Measurements from ENCODE around the gene AQP12A.
"Not testable (repeated sequence)": the region's sequence is repeated elsewhere in the genome, so short reads cannot be mapped to it uniquely, and the experiment has no call there.

Gene AQP12A

DNA sequence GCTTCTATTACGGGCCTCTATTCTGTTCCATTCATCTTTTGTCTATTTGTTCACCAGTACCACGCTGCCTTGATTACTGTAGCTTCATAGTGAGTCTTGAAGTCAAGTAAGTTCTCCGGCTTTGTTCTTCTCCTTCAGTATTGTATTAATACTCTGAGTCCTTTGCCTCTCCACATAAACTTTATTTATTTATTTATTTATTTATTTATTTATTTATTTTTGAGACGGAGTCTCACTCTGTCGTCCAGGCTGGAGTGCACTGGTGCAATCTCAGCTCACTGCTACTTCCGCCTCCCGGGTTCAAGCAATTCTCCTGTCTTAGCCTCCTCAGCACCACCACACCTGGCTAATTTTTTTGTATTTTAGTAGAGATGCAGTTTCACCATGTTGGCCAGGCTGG lies 31.8 kb upstream of the AQP12A start:
- DNase-seq (ENCODE audit: low read depth) = not testable (repeated sequence)

- DNase-seq (ENCODE audit: low read depth) = no peak
Measured at GRCh38 chr2:240662681-240663080, 29.0 kb upstream of the AQP12A start.

DNA sequence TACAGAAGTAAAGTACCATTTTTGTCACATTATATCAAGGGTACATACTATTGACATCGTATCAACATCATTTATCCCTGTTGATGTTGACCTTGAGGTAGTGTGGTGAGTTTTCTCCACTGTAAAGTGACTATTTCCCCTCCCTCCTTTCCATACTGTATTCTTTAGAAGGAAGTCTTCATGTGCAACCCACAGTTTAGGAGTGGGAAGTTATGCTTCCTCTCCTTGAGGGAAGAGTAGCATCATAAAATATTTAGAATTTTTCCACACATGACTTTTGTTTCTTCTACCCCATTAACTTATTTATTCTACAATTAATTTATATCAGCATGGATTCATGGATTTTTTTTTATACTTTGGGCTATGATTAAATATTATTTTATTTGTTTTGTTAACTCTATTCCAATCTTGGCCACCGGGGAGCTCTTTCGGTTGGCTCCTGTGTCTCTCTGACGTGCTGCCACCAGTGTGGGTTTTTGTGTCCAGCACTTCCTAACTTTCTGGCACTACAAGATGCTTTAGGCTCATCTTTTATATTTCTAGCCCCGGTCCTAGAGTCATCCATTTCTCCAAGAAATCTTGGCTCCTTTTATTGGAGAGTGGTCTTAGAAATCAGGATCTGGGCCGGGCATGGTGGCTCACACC lies 28.0 kb upstream of the AQP12A start:
- DNase-seq (ENCODE audit: low read depth) = no peak

DNA sequence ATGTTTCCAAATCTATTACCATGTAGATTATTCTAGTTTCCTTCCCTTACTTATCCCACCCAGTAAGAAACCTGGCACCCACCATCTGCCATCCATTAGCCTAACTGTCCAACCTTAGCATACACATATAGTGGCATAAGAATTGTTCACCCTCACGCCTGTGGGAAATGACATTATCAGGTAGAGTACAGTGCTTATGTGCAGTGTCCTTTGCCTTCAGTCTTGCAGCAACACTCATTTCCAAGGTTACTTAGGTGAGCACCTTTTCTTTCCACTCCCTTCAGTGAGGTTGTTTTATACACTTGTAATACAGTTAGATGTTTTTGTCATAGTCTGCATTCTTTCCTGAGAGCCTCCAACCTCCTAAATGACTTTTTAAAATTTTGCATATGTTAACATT lies 27.0 kb upstream of the AQP12A start:
- DNase-seq (ENCODE audit: low read depth) = no peak

DNA sequence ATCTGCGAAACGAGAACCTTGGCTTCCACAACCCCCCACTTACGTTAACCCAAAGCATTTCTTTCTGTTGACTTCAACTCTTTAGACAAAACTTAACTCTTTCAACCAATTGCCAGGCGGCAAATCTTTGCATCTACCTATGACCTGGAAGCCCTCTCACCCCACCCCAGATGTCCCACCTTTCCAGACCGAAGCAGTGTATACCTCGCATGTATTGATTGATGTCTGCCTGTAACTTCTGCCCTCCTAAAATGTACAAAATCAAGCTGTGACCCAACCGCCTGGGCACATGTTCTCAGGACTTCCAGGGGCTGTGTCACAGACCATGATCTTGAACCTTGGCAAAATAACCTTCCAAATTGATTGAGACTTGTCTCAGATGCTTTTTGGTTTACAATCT lies 21.3 kb upstream of the AQP12A start:
- no peak for DNase-seq (ENCODE audit: low read depth)

GRCh38 chr2:240670950-240671349 lies 20.7 kb upstream of the AQP12A start:
- DNase-seq (ENCODE audit: low read depth) = no peak

DNA sequence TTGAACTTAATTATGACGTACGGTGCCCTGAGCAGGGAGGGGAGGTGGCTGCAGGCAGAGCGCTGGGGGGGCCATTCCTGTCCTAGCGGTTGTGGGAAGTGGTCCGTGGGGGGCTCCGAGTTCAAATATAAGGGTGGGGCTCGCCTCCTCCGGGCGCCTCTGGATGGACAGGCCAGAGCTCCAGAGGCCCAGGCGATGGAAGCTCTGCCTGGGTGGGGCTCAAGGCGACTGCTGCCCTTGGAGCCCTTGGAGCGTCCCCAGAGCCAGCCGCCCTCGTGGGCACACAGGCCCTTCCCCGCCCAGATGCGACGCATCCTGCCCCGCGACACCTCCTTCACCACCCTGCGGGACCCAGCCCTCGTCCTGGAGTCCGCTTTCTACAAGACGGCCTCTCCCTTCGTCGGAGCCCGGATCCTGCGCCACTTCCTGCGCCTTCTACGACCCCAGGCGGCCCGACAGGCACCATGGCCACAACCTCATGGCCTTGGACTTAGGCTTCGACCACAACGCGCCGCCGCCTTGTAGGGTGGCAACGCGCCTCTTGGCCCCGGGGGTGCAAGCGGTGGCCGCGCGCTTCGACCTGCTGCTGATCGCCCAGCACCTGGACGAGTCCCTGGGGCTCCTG lies 19.5 kb upstream of the AQP12A start:
- no peak for DNase-seq (ENCODE audit: low read depth)

- no peak for DNase-seq (ENCODE audit: low read depth)
Measured at GRCh38 chr2:240672701-240673190, 18.9 kb upstream of the AQP12A start.

- DNase-seq (ENCODE audit: low read depth) = not testable (repeated sequence)
Measured at GRCh38 chr2:240674461-240675184, 17.0 kb upstream of the AQP12A start.

- DNase-seq (ENCODE audit: low read depth) = not testable (repeated sequence)
Measured at GRCh38 chr2:240675345-240675744, 16.3 kb upstream of the AQP12A start.

- DNase-seq (ENCODE audit: low read depth) = not testable (repeated sequence)
Measured at GRCh38 chr2:240678043-240678442, 13.6 kb upstream of the AQP12A start.

DNA sequence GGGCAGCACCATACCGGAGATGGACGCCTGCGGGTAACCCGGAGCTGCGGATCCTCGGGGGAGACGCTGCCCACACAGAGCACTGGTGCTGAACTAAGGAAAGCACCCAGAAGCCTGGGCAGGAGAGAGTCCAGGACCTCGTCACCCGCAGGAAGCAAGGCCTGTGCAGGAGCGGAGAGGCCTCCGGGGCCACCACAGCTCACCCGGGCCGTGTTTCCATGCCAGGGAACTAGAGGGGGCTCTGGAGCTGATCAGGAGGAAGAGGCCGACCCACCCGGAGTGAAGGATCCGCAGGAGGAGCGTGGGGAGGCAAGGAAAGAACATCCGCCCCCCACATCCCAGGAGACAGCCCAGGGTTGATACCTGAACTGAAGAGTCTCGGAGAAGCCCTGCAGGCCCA lies 12.8 kb upstream of the AQP12A start:
- DNase-seq (ENCODE audit: low read depth) = not testable (repeated sequence)

- not testable (repeated sequence) for DNase-seq (ENCODE audit: low read depth)
Measured at GRCh38 chr2:240680185-240680584, 11.5 kb upstream of the AQP12A start.

DNA sequence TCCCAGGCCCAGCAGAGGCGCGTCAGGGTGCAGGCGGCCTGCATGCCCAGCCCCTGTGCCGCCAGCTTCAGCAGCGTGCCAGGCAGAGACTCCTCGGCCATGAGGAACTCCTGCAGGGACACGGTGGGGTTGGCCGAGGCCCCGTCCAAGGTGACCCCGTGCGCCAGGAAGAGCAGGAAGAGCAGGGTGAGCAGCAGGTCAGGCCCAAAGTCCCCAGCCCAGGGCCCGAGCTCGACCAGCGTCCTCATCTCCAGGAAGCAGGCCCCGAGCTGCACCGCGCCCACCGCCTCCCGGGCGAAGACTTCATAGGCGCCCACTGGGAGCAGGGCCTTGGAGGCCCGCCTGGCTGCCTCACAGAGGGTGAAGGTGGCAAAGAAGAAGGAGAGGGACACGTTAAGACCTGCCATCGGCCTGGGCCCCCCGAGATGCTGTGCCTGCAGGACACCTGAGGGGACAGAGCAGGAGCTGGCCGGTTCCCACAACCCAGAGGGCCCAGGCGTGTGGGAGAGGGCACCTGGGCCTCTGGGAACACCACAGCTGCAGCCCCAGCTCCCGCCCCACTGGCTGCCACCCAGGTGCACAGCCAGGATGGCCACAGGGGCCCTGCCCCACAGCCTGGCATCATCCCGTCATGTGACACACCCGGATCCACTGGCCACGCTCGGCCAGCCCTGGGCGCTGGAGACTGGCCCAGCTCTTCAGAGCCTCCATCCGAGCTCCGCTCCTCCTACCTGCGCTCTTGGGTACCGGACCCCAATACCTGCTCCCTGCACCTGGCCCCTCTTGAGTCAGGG lies 9.0 kb upstream of the AQP12A start, which contains the start of gene AQP12B:
AQP12B (minus strand) TSS at position 455 of the 794 bp plus-strand sequence; CDS start at position 407, 48 bp downstream.
- not testable (repeated sequence) for DNase-seq (ENCODE audit: low read depth)

DNA sequence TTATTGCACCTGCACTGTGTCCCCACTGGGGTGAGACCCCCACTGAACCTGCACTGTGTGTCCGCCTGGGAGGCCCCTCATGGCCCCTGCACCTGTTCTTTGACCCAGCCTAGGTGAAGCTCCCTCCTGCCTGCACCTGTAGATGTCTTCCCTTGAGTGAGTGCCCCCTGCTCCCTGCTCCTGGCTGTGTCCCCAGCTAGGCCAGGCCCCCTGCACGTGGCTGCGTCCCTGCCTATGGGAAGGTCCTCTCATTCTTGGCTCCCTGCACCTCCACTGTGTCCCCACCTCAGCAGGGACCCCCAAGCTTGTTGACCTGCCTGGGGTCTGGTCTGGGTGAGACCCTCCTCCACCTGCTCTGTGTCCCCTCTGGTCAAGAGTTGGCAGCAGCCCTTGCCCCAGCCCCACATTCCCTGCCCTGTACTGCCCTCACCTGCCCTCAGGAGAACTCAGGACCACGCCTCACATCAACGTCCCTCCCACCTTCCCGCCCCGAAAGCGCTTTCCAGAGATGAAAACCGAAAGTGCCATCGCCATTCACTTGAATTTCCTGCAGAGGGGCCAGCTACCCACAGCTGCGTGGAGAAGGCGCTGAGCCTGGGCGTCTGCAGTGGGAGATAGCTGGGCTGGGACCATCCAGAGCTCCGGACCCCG lies 8.2 kb upstream of the AQP12A start:
- not testable (repeated sequence) for DNase-seq (ENCODE audit: low read depth)

GRCh38 chr2:240683980-240684728 lies 7.5 kb upstream of the AQP12A start:
- not testable (repeated sequence) for DNase-seq (ENCODE audit: low read depth)

DNA sequence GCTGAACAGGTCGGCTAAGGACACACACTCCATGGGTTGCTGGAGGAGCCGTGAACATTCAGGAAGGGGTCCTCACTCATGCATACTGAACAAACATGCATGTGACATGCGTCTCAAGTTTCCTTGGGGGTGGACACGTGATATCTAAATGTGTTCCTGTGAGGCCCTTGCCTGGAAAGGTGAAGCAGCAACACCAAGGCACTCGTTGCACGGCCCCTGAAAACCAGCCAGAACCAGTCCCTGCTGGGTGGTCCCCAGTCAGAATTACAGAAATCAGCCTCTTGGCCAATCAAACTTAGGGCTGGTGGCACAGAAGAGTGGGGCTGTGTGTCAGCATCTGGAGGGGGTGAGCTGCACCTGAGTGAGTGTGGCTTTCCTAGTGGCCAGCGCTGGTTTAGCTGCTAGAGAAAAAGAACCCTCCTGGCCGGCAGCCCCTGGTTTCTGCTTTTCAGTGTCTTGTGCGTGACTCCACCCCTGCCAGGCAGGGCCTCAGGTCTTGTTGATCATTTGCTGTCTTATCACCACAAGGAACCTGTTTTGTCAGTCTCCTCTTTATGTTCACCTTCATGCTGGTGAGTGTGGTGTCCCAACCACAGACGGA lies 5.8 kb upstream of the AQP12A start:
- DNase-seq (ENCODE audit: low read depth) = no peak

GRCh38 chr2:240686460-240686859 lies 5.2 kb upstream of the AQP12A start:
- DNase-seq (ENCODE audit: low read depth) = no peak

DNA sequence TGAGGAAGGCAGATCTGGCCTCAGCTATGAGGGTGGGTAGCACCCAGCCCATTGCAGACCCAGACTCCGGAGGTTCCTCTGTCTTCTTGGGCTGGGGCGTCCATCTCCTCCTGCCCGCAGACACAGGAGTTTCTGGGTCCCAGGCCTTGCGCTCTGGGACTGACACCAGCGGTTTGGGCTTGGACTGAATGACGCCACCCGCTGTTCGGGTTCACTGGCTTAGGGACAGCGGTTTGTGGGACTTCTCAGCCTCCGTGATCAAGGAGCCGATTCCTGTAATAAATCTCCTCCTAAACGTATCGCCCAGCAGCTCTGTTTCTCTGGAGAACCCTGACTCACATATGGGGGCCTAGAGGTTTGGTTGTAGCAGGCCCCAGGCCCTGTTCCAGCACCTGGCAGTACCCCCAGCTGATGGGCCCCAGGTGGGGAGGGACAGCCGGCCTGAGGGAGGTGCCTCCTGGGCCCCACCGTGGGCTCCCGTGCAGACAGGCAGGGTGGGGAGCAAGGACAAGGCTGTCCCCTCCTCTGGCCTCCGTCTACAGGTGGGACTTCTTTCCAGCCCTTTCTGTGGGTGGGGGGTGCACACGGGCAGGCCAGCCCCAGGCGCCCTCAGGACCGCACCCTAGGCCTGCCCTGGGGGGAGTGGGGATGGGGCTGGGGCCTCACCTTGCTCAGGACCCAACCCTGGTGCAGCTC lies 4.5 kb upstream of the AQP12A start:
- no peak for DNase-seq (ENCODE audit: low read depth)

Data from GM04503 (cell line).